ENCODE measurements around the gene VSIG1. TPM values are rescaled to one million over a fixed set of nuclear protein-coding genes. Genes with fewer than 3 reads are reported as not detected.

VSIG1 gene
- total and polyA plus RNA-seq, 2 of the 4 experiments (the other 2 are of a cell fraction): not detected

DNA sequence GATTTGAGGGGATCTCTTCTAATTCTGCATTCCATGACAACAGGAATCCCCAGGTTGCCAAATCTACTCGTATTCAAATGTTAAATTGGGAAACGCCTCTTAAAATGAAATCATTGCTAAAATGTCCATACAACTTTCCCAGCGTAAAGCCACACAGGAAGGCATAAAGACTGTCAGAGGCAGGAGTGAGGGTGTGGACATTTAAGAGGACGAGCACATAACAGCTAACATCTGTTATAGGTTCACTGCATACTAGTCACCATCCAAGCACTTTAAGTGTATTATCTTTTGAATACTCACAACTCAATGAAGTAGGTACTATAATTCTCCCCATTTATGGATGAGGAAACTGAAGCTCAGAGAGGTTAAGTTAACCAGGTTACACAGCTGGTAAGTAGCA lies 82.3 kb downstream of the VSIG1 start (continued):
- TF ChIP-seq MAZ (IDR thresholded peaks at IDR 0.05; ENCODE audit: borderline replicate concordance, low read depth, low read length) (no peak), NFE2L2 (IDR thresholded peaks at IDR 0.05; ENCODE audit: low read depth, low read length) (no peak)

Other genes starting within 250 kb of the VSIG1 start
- gene MID2, start 219.2 kb upstream of the VSIG1 start, total RNA-seq (2012; rRNA removed): 3.3 and 4.7 TPM in 2 replicates
- gene MID2, start 219.2 kb upstream of the VSIG1 start, polyA plus RNA-seq (2012; rRNA removed): 0.90 and 1.1 TPM in 2 replicates
- gene TEX13B, start 62.7 kb upstream of the VSIG1 start, total RNA-seq (2012; rRNA removed): not detected in 2 replicates
- not detected in 2 replicates for gene TEX13B, start 62.7 kb upstream of the VSIG1 start, polyA plus RNA-seq (2012; rRNA removed)
- gene PSMD10, start 46.5 kb downstream of the VSIG1 start, total RNA-seq (2012; rRNA removed): 122 TPM in 2 replicates
- 56.3 and 62.0 TPM in 2 replicates for gene PSMD10, start 46.5 kb downstream of the VSIG1 start, polyA plus RNA-seq (2012; rRNA removed)
- gene ATG4A, start 46.7 kb downstream of the VSIG1 start, total RNA-seq (2012; rRNA removed): 13.6 and 14.7 TPM in 2 replicates
- 6.3 and 8.2 TPM in 2 replicates for gene ATG4A, start 46.7 kb downstream of the VSIG1 start, polyA plus RNA-seq (2012; rRNA removed)

Data from IMR-90 (cell line).